ENCODE data around the gene ZBTB11. TPM values are rescaled to one million over a fixed set of nuclear protein-coding genes. Genes with fewer than 3 reads are reported as not detected.

The ZBTB11 gene
- total RNA-seq, 1 donor from 2014 or later = 18.8 TPM

DNA sequence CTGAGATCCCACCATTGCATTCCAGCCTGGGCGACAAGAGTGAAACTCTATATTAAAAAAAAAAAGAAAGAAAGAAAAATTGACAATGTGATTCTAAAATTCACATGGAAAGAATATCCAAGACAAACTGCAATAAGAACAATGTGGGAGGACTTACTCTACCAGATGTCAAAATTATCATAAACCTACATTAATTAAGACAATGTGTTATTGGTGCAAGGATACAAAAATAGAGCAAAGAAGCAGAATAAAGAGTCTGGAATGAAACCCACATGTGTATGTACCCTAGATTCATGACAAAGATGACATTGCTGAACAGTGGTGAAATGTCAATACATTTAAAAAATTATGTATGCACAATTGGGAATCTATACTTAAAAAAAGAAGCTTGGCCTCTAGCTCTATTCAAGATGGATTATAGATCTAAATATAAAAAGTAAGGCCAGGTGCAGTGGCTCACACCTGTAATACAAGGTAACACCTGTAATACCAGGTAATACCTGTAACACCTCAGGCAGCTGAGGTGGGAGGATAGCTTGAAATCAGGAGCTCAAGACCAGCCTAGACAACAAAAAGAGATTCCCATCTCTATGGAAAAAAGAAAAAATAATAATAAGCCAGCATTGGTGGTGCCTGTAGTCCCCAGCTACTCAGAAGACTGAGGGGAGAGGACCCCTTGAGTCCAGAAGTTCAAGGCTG lies 45.7 kb downstream of the ZBTB11 start:
- Mint-ChIP-seq H3K36me3 (no peaks in the 10 kb centered on the region), H3K4me1 (no peaks in the 10 kb centered on the region), H3K27me3 (ENCODE audit: low read depth) (peaks cover 6% of the 10 kb centered on the region), H3K4me3 (no peak overlapping the region), H3K9me3 (no peaks in the 10 kb centered on the region), H3K27ac (no peak overlapping the region)
- TF ChIP-seq, protein P1, sequence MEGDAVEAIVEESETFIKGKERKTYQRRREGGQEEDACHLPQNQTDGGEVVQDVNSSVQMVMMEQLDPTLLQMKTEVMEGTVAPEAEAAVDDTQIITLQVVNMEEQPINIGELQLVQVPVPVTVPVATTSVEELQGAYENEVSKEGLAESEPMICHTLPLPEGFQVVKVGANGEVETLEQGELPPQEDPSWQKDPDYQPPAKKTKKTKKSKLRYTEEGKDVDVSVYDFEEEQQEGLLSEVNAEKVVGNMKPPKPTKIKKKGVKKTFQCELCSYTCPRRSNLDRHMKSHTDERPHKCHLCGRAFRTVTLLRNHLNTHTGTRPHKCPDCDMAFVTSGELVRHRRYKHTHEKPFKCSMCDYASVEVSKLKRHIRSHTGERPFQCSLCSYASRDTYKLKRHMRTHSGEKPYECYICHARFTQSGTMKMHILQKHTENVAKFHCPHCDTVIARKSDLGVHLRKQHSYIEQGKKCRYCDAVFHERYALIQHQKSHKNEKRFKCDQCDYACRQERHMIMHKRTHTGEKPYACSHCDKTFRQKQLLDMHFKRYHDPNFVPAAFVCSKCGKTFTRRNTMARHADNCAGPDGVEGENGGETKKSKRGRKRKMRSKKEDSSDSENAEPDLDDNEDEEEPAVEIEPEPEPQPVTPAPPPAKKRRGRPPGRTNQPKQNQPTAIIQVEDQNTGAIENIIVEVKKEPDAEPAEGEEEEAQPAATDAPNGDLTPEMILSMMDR (IDR thresholded peaks at IDR 0.05; ENCODE audit: unreplicated experiment) = no peak
- DNase-seq (ENCODE audit: low spot score in 2 of 2, unreplicated experiment in 2 of 2) = no peak

DNA sequence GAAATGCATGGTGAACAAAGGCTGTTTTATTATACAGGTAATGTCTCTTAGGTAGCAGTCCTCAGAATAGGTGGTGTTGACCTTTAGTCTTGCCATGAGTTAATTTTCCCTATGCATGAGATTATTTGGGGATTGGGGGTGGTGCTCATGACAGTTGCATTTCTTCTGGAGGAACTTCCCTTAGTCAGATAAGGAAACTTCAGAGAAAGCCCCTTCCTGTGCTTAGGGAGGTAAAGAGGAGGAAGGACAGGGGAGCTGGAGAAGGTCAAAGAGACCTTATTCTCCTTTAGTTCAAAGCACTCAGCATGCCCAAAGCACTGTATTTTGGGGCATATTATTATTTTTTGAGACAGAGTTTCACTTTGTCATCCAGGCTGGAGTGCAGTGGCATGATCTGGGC lies 47.7 kb downstream of the ZBTB11 start:
- Mint-ChIP-seq H3K27ac (no peak overlapping the region), H3K4me3 (no peak overlapping the region), H3K9me3 (peaks cover 6% of the 10 kb centered on the region), H3K36me3 (no peaks in the 10 kb centered on the region), H3K27me3 (ENCODE audit: low read depth) (no peaks in the 10 kb centered on the region), H3K4me1 (no peaks in the 10 kb centered on the region)
- TF ChIP-seq, protein P1 (IDR thresholded peaks at IDR 0.05; ENCODE audit: unreplicated experiment) = no peak
- DNase-seq (ENCODE audit: low spot score in 2 of 2, unreplicated experiment in 2 of 2) = no peak

DNA sequence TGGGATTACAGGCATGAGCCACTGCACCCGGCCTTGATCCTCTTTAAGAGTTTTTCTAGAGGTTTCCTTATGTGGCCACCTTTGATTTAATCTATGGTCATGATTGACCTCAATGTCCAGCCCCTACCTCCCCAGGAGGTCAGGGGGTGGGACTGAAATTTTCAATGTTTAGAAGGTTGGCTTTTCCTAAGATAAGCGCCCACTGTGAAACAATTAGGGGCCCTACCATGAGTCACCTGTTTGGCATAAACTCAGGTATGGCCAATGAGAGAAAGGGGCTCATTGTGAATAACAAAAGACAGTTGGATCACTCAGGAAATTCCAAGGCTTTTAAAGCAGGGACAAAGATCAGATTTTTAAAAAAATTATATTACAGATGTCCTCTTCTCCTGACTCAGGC lies 51.1 kb downstream of the ZBTB11 start:
- H3K27ac Mint-ChIP-seq = no peak overlapping the region
- DNase-seq (ENCODE audit: low spot score in 2 of 2, unreplicated experiment in 2 of 2) = no peak
- peaks cover 9% of the 10 kb centered on the region for H3K9me3 Mint-ChIP-seq
- H3K4me1 Mint-ChIP-seq = no peaks in the 10 kb centered on the region
- no peak overlapping the region for H3K4me3 Mint-ChIP-seq
- no peaks in the 10 kb centered on the region for H3K27me3 Mint-ChIP-seq (ENCODE audit: low read depth)
- TF ChIP-seq, protein P1 (IDR thresholded peaks at IDR 0.05; ENCODE audit: unreplicated experiment) = no peak
- no peaks in the 10 kb centered on the region for H3K36me3 Mint-ChIP-seq

DNA sequence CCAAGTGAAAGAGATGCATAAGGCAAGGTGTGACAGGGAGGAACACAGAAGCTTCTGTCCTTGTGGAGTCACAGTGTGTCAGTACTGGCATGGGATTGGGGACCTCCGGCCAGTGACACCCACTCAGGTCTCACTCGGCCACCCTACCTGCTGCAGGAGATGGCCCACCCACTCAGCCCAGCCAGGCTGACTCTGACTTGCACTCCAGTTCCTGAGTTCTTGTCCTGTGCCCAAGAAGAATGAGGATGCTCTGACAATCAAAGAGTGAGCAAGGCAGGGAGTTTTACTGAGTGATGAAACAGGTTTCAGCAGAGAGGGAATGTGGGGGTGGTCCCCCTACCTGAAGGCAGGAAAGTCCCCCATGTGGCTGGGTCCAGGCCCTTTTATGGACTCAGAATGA lies 52.1 kb downstream of the ZBTB11 start:
- TF ChIP-seq, protein P1 (IDR thresholded peaks at IDR 0.05; ENCODE audit: unreplicated experiment) = no peak
- Mint-ChIP-seq H3K4me1 (no peaks in the 10 kb centered on the region), H3K9me3 (peaks cover 9% of the 10 kb centered on the region), H3K36me3 (no peaks in the 10 kb centered on the region), H3K27me3 (ENCODE audit: low read depth) (no peaks in the 10 kb centered on the region), H3K4me3 (no peak overlapping the region), H3K27ac (no peak overlapping the region)
- no peak for DNase-seq (ENCODE audit: low spot score in 2 of 2, unreplicated experiment in 2 of 2)

DNA sequence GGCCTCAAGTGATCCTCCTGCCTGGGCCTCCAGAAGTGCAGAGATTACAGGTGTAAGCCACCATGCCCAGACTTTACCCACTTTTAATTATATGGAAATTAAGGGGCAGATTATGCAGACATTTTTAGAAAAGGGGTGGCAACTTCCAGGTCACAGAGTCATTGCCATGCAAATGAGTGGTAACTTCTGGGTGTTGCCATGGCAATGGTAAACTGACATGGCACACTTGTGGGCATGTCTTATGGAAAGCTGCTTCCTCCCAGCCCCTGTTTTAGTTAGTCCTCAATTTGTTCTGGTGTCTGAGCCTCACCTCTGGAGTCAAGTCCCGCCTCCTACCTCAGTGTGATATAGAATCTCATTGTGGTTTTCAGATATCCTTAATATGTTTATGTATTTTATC lies 53.3 kb downstream of the ZBTB11 start:
- Mint-ChIP-seq H3K9me3 (peaks cover 9% of the 10 kb centered on the region), H3K4me3 (no peak overlapping the region), H3K36me3 (no peaks in the 10 kb centered on the region), H3K27ac (no peak overlapping the region), H3K27me3 (ENCODE audit: low read depth) (no peaks in the 10 kb centered on the region), H3K4me1 (no peaks in the 10 kb centered on the region)
- TF ChIP-seq, protein P1 (IDR thresholded peaks at IDR 0.05; ENCODE audit: unreplicated experiment) = no peak
- DNase-seq (ENCODE audit: low spot score in 2 of 2, unreplicated experiment in 2 of 2) = no peak

All from mesothelial cell of epicardium (in vitro differentiated cells).